ENCODE results near the gene FOXP1. TPM values are rescaled to one million over a fixed set of nuclear protein-coding genes. Genes with fewer than 3 reads are reported as not detected.

The FOXP1 gene
- total RNA-seq, 2 donors from 2014 or later = 377 to 395 TPM

GRCh38 chr3:71547249-71548198 lies 36.0 kb downstream of the FOXP1 start:
- no peak for ATAC-seq
- Mint-ChIP-seq H3K4me1 (peaks cover 3% of the 10 kb centered on the region), H3K4me3 (no peak overlapping the region), H3K27ac (no peak overlapping the region), H3K27me3 (no peaks in the 10 kb centered on the region), H3K36me3 (ENCODE audit: low read depth) (no peaks in the 10 kb centered on the region)
- H3K9me3 ChIP-seq (ENCODE audit: control insufficient read depth, low read length, poor library complexity, severe bottlenecking) = no peaks in the 10 kb centered on the region
- DNase-seq = no peak

- no peaks in the 10 kb centered on the region for H3K36me3 Mint-ChIP-seq (ENCODE audit: low read depth)
- no peak overlapping the region for H3K27ac Mint-ChIP-seq
- ATAC-seq (no peak), DNase-seq (no peak)
- H3K4me3 Mint-ChIP-seq = peak overlapping the region; percentile 26
- no peaks in the 10 kb centered on the region for H3K9me3 ChIP-seq (ENCODE audit: control insufficient read depth, low read length, poor library complexity, severe bottlenecking)
- no peaks in the 10 kb centered on the region for H3K27me3 Mint-ChIP-seq
- peaks cover 3% of the 10 kb centered on the region for H3K4me1 Mint-ChIP-seq
Measured at GRCh38 chr3:71546821-71547220, 36.7 kb downstream of the FOXP1 start.

- no peak for ATAC-seq
- no peaks in the 10 kb centered on the region for H3K9me3 ChIP-seq (ENCODE audit: control insufficient read depth, low read length, poor library complexity, severe bottlenecking)
- no peaks in the 10 kb centered on the region for H3K27me3 Mint-ChIP-seq
- H3K27ac Mint-ChIP-seq = no peak overlapping the region
- no peak overlapping the region for H3K4me3 Mint-ChIP-seq
- H3K36me3 Mint-ChIP-seq (ENCODE audit: low read depth) = no peaks in the 10 kb centered on the region
- H3K4me1 Mint-ChIP-seq = peaks cover 3% of the 10 kb centered on the region
- DNase-seq = no peak
Measured at GRCh38 chr3:71545330-71545729, 38.2 kb downstream of the FOXP1 start.

- Mint-ChIP-seq H3K4me3 (no peak overlapping the region), H3K27ac (no peak overlapping the region), H3K36me3 (ENCODE audit: low read depth) (no peaks in the 10 kb centered on the region), H3K27me3 (no peaks in the 10 kb centered on the region), H3K4me1 (peaks cover 3% of the 10 kb centered on the region)
- DNase-seq (no peak), ATAC-seq (no peak)
- H3K9me3 ChIP-seq (ENCODE audit: control insufficient read depth, low read length, poor library complexity, severe bottlenecking) = no peaks in the 10 kb centered on the region
Measured at GRCh38 chr3:71543371-71544016, 40.0 kb downstream of the FOXP1 start.

- Mint-ChIP-seq H3K4me1 (peaks cover 5% of the 10 kb centered on the region), H3K4me3 (no peak overlapping the region), H3K27me3 (no peaks in the 10 kb centered on the region), H3K27ac (no peak overlapping the region), H3K36me3 (ENCODE audit: low read depth) (no peaks in the 10 kb centered on the region)
- DNase-seq (no peak), ATAC-seq (peak; percentile 35)
- no peaks in the 10 kb centered on the region for H3K9me3 ChIP-seq (ENCODE audit: control insufficient read depth, low read length, poor library complexity, severe bottlenecking)
Measured at GRCh38 chr3:71542521-71543370, 40.8 kb downstream of the FOXP1 start.

GRCh38 chr3:71541313-71541712 lies 42.2 kb downstream of the FOXP1 start:
- DNase-seq = no peak
- no peaks in the 10 kb centered on the region for H3K27me3 Mint-ChIP-seq

GRCh38 chr3:71537211-71537611 lies 46.3 kb downstream of the FOXP1 start:
- no peak for ATAC-seq
- H3K4me1 Mint-ChIP-seq = peaks cover 7% of the 10 kb centered on the region

More at GRCh38 chr3:71541313-71541712, 42.2 kb downstream of the FOXP1 start:
- Mint-ChIP-seq H3K4me1 (peaks cover 5% of the 10 kb centered on the region), H3K27ac (no peak overlapping the region), H3K36me3 (ENCODE audit: low read depth) (peaks cover 2% of the 10 kb centered on the region), H3K4me3 (no peak overlapping the region)
- no peaks in the 10 kb centered on the region for H3K9me3 ChIP-seq (ENCODE audit: control insufficient read depth, low read length, poor library complexity, severe bottlenecking)
- ATAC-seq = no peak

GRCh38 chr3:71536376-71536965 lies 47.1 kb downstream of the FOXP1 start:
- ATAC-seq (no peak), DNase-seq (no peak)
- Mint-ChIP-seq H3K36me3 (ENCODE audit: low read depth) (peaks cover 2% of the 10 kb centered on the region), H3K27me3 (no peaks in the 10 kb centered on the region), H3K4me3 (peak overlapping the region; percentile 37), H3K4me1 (peaks cover 10% of the 10 kb centered on the region), H3K27ac (no peak overlapping the region)
- H3K9me3 ChIP-seq (ENCODE audit: control insufficient read depth, low read length, poor library complexity, severe bottlenecking) = no peaks in the 10 kb centered on the region

More at GRCh38 chr3:71537211-71537611, 46.3 kb downstream of the FOXP1 start:
- Mint-ChIP-seq H3K36me3 (ENCODE audit: low read depth) (peaks cover 2% of the 10 kb centered on the region), H3K4me3 (no peak overlapping the region), H3K27me3 (no peaks in the 10 kb centered on the region), H3K27ac (no peak overlapping the region)
- H3K9me3 ChIP-seq (ENCODE audit: control insufficient read depth, low read length, poor library complexity, severe bottlenecking) = no peaks in the 10 kb centered on the region
- no peak for DNase-seq

GRCh38 chr3:71533588-71533987 lies 49.9 kb downstream of the FOXP1 start:
- no peak for DNase-seq
- Mint-ChIP-seq H3K4me1 (peaks cover 16% of the 10 kb centered on the region), H3K36me3 (ENCODE audit: low read depth) (peaks cover 2% of the 10 kb centered on the region), H3K4me3 (no peak overlapping the region), H3K27ac (no peak overlapping the region), H3K27me3 (no peaks in the 10 kb centered on the region)
- no peaks in the 10 kb centered on the region for H3K9me3 ChIP-seq (ENCODE audit: control insufficient read depth, low read length, poor library complexity, severe bottlenecking)
- ATAC-seq = no peak

- DNase-seq = no peak
- no peaks in the 10 kb centered on the region for H3K9me3 ChIP-seq (ENCODE audit: control insufficient read depth, low read length, poor library complexity, severe bottlenecking)
- Mint-ChIP-seq H3K27ac (no peak overlapping the region), H3K27me3 (no peaks in the 10 kb centered on the region), H3K36me3 (ENCODE audit: low read depth) (peaks cover 2% of the 10 kb centered on the region), H3K4me3 (no peak overlapping the region), H3K4me1 (peaks cover 16% of the 10 kb centered on the region)
- ATAC-seq = no peak
Measured at GRCh38 chr3:71532639-71533395, 50.7 kb downstream of the FOXP1 start.

- no peak overlapping the region for H3K27ac Mint-ChIP-seq
- no peaks in the 10 kb centered on the region for H3K27me3 Mint-ChIP-seq
- no peak overlapping the region for H3K4me3 Mint-ChIP-seq
- peaks cover 13% of the 10 kb centered on the region for H3K4me1 Mint-ChIP-seq
- DNase-seq (no peak), ATAC-seq (no peak)
- H3K9me3 ChIP-seq (ENCODE audit: control insufficient read depth, low read length, poor library complexity, severe bottlenecking) = no peaks in the 10 kb centered on the region
- H3K36me3 Mint-ChIP-seq (ENCODE audit: low read depth) = no peaks in the 10 kb centered on the region
Measured at GRCh38 chr3:71530903-71531530, 52.5 kb downstream of the FOXP1 start.

GRCh38 chr3:71528816-71529215 lies 54.7 kb downstream of the FOXP1 start:
- no peaks in the 10 kb centered on the region for H3K9me3 ChIP-seq (ENCODE audit: control insufficient read depth, low read length, poor library complexity, severe bottlenecking)
- no peak for ATAC-seq
- no peak for DNase-seq
- no peaks in the 10 kb centered on the region for H3K36me3 Mint-ChIP-seq (ENCODE audit: low read depth)
- peaks cover 13% of the 10 kb centered on the region for H3K4me1 Mint-ChIP-seq
- no peak overlapping the region for H3K4me3 Mint-ChIP-seq
- H3K27me3 Mint-ChIP-seq = no peaks in the 10 kb centered on the region
- no peak overlapping the region for H3K27ac Mint-ChIP-seq
